HG03159 (cell line): ENCODE results near the gene PHACTR2.

Experiments used
- ATAC-seq: cut with Tn5 transposase; IDR thresholded peaks from one replicate; pipeline ENCODE4 v1.9.1; 2021; ENCODE audit warnings: mild to moderate bottlenecking, moderate library complexity; ENCODE audit not compliant: unreplicated experiment

Gene PHACTR2

DNA sequence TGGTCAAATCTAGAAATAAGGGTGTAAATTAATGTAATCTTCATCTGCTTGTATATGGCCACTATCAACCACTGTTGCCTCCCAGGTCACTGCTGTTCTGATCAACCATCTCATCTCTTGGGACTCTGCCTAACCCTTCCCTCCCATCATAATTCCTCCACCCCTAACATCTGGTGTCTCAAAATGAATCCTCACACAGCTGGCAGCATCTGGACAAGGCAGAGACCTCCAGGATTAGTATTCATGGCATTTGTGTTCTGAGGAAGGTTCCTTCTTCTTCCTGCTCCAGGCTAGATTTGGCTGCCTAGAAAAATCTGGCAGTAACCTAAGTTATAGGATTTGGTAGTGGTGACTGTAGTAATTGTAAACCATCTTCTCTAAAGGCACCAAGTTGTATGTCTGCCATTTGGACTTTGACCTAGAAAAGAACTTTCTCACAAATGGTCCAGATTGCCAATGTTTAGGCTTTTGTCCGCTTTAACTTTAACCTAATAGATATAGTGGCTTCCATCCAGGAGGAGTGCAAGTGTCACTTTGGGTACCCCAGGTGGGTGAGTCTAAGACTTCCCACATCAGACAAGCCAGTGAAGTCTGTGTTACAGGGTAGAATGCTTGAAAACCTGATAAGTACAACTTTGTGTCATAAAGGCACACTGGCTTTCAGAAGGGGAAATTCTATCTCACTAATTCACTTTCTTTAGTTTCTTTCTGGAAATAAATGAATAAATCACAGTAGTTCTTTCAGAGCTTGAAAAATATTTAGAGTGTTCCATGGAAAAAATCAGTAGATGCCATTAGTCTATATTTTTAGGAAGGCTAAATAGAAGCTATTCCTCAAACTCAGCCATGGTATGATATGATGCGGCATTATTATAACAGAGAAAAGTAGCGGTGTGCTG lies 3.0 kb upstream of the PHACTR2 start:
- ATAC-seq: no peak

DNA sequence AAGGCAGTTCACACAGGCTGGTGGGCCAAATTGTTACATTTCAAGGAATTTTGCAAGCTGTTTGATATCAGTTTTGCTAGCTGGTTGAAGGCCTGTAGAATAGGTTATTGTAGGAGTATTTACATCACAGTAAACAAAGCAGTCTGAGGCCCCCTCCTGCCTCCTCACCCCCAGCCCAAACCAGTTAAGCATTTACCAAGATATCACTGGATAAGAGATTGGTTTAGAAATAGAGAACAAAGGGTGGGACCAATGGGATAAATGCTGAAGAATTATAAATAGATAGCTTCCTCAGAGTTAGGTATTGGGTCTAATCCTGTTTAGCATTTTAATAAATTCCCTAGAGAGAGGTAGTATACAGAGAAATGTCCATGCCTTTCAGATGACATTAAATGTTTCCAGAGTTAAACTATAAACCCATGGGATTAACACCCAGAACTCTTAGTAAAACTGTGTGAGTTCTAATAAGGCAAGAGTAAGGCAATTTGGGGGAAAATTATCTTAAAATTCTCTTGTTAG lies 2.3 kb upstream of the PHACTR2 start:
- no peak for ATAC-seq

DNA sequence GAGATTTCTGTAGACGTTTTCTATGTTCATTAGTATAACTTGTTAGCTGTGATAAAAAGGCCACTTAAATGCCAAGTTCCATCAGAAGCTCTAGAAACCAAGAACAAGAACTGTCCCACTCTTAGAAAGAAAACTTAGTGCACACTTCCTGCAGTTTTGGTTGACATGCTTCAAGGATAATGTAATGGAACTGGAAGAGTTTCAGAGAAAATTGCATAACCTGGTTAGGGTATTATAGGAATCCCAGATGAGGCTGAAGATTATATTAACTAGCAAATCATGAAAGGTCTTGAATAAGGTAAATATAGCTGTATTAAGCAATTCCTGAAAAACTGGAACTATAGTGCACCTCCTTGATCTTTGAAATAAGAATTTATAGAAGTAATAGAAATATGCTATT lies 1.8 kb upstream of the PHACTR2 start:
- ATAC-seq: no peak

DNA sequence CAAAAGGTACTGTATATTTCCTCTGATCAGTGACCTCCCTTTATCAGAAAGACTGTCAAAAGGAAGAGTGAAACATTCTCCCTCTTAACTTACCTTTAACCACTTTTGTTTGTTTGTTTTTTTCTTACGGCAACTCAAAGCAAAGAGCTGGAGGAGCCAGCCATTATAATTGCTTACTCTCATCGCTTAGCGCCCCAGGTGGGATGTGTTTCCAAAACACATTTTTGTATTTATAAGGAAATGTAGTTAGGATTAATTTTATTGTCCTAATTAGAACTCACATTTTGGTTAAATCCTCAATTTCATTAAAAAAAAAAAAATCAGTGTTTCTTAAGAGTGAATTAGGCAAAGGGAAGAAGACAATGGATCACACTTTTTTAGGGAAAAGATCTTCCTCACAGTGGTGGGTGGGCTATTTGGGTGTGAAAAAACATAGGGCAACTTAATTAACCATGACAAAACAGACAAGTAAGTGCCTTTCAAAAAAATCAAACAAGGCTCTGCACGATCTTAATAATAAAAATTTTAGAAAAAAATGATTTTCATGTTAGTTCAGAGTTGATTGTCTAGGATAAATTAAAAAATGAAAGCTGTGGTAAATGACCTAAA lies 1.2 kb upstream of the PHACTR2 start:
- ATAC-seq: no peak

DNA sequence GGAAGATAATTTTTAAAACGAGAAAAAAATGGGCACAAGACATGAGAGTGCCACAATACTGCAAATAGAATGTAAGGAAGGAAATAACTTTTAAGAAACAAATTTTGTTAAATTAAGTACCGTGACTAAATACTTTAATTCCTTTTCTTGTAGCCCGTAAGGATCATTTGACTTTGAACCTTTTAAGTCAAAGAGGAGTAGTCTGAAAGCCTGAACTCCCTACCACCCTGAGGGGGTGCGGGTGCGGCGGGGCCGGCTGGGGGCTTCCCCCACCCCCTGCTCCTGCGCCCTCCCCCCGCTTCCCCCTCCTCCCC lies 231 bp upstream of the PHACTR2 start:
- no peak for ATAC-seq

DNA sequence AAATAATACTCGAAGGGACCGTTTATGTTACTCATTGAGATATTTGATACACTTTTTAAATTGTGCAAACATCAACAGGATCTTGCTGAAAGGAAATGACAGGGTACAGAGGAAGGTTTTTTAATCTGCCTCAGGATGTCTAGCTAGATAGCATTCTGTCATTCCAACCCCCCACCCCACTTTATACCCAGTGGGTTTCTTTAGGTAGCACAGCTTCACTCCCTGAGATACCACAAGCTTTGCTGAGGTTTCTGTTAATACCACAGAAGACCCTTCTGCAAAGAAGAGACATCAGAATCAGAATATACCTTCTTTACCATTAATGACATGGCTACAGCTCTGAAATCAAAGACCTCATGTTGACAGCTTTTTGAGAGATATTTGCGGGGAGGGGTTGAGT lies 1.3 kb downstream of the PHACTR2 start:
- ATAC-seq: no peak

DNA sequence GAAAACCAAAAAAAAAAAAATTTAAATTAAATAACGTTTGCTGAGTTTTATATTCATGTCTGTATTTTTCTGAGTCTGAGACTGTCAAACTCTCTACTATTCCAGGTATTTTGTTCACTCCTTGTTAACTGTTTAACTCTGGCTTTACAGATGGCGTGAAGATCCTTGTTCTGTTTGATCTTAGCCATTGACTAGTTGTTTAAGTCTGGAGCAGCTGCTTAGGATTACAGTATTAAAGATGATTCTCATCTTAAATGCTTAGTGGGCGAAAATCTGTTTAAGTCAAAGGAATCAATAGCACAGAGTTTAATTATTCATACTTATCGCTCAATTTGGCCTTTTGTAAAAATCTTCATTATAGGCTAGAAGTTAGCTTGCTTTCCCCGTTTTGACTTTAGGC lies 2.4 kb downstream of the PHACTR2 start:
- ATAC-seq: no peak

DNA sequence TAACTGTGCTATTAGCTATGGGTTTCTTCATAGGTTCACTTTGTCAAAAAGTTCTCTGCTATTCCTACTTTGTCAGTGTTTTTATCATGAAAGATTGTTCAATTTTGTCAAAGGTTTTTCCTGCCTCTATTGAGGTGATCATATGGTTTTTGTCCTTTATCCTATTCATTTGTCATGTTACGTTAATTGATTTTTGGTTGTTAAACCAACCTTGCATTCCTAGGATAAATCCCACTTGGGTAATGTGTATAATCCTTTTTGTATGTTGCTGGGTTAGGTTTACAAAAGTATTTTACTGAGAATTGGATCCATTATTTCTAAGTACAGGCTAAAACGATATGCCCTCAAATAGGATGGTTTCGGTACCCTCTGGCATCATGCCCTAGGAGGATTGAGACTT lies 5.0 kb downstream of the PHACTR2 start:
- ATAC-seq: no peak

DNA sequence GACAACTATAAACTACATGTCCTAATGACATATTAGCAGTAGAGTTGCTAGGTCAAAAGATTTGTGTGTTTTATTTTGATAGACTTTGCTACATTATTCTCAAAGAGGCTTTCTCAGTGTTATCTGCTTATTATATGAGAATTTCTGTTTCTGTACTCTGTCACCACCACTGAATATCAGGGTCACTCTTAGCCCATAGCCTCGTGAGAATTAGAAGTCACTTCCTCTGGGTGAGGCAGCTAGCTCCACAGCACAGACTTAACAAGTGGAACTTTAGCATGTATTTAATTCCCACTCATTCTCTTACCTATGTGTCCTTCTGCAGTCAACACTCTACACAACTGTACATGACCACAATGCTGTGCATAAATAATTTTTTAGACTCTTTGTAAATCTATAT lies 6.7 kb downstream of the PHACTR2 start:
- no peak for ATAC-seq

DNA sequence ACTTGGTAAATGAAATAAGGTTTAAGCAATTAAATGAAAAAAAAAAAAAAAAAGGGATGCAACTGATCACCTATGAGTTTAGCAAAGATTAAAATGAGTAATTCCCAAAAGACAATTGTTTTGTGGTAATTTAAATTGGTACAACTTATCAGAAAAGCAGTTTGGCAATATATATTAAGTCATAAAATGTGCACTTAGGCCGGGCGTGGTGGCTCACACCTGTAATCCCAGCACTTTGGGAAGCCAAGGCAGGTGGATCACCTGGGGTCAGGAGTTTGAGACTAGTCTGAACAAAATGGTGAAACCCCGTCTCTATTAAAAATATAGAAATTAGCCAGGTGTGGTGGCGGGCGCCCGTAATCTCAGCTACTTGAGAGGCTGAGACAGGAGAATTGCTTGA lies 7.9 kb downstream of the PHACTR2 start:
- no peak for ATAC-seq

DNA sequence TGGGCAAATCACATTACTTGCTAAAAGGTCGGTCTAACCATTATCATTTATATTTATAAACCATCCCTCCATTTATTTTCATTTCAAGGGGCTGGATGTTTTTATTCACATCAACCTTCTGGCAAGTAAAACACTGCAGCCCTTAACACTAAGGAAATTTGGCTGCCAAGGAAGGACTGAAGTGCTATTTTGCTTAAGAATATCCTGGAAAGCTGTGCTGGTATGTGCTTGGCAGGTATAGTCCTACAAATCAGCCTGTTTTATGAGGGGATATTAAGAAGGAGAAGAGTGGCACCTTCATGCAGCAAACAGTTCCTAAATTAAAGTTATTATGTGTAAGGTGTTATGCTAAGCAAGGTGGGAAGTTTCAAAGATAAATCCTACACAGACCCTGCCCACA lies 9.8 kb downstream of the PHACTR2 start:
- ATAC-seq: no peak

DNA sequence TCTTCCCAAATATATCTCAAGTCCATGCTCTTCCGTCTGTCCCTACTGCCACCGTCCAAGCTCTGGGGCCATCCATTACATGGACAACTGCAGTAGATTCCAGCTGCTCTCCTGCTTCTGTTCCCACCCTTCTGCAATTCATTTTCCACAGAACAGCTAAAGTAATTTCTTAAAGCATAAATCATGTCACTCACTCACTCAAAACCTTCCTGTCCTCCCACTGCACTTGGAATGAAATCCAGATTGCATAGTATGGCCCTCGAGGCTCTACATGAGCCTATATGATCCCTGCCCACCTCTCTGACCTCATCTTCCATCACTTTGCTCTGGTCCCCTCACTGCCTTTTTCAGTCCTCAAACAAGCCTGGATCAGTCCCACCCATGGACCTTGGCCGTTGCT lies 10.9 kb downstream of the PHACTR2 start:
- ATAC-seq: no peak

DNA sequence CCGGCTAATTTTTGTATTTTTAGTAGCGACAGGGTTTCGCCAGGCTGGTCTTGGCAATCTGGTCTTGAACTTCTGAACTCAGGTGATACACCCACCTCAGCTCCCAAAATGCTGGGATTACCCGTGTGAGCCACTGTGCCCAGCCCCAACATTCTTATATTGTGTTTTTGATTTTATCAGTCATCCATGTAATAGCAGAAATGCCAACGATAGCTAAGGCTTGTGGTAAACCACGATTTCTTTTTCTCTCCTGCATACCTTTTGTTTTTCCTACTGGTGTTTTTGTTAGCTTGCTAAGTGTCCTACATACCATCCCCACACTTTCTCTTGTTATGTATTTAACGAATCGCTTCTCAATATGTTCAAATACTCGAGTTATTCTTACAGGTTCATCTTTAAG lies 12.1 kb downstream of the PHACTR2 start:
- no peak for ATAC-seq

DNA sequence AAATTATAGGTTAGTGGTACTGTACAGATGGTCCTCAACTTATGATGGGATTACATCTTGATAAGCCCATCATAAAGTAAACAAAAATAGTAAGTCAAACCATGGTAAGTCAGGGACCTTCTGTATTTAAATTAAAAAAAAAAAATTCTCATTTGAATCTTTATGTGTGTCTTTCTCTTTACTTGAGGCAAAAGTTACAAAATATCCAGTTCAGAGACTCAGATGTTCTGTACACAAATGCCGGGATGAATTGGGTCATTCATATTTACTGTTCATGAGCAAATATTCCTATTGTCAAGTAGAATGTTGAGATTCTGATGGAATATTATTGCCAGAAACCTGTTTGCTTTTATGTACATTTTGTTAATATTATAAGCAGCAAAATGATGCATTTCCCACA lies 13.4 kb downstream of the PHACTR2 start:
- ATAC-seq: no peak

DNA sequence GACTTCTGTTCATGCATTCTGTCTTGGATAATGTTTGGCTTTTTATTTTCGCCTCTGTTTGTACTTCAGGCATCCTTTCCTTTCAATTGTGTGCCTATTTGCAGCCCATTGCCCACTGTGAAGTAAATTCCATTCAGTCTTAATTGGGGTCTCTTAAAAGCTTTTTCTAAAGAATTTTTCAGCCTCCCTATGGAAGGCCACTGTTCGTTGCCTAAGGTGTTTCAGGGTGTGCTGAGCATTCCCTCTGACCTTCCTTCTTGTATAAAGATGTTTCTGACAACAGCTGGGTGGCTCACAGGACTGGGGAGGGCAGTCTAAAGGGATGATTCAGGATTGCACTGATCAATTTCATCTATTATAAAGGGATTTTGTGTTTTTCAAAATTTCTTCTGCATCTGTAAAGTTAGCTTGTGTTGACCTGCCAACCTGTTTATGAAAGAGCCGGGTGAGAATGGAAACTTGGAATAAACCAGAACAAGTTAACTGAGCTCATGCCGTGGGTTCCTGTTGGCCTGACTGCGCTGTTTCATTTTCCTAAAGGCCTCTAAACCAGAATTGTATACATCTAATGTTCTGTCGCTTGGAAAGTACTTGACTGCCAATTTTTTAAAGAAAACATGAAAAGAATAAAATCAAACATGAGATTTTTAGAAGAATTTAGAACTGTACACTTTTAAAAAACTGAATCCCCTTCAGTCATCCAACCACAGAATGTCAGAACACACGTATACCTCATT lies 14.3 kb downstream of the PHACTR2 start:
- ATAC-seq: no peak

DNA sequence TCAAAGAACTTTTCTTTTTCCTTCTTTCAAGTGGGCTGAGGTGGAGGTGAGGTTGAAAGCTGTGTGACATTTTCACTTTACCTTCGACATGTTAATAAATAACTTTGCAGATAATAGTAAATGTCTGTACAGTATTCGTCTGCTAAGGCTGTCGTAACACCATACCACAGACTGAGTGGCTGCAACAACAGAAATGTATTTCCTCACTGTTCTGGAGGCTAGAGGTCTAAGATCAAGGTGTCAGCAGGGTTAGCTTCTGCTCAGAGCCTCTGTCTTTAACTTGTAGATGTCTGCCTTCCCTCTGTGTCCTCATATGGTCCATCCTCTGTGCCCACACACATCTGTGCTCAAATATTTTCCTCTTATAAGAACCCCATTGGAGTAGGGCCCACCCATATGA lies 14.9 kb downstream of the PHACTR2 start:
- no peak for ATAC-seq

DNA sequence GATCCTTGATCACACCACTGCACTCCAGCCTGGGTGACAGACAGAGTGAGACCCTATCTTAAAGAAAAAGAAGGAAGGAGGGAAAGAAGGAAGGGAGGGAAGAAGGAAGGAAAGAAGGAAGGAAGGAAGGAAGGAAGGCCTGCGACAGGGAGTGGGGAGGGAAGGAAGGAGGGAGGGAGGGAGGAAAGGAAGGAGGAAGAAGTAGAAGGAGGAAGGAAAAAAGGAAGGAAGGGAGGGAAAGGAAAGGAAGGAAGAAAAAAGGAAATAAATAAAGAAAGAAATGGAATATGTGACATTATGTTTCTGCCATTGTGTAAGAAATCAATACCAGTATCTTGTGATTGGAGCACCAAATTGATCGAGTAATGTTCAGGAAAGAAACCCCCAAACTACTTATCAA lies 16.2 kb downstream of the PHACTR2 start:
- ATAC-seq: no peak

DNA sequence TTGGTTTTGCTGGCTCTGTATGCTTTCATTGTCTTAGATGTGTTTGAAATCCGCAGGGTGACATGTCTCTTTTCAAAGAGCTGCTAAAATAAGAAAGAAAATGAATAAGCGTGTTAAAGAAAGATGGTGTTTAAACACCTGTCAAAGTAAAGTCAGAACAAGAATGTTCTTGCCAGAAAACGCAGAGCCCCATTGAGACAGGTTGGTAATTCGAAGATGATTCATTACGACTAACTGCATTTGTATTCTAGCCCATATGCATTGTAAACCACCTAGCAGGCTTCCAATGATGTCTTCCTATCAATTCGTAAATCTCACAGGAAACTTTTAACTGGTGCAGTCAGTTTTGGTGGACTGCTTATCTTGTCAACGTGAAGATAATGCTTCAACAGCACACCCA lies 16.8 kb downstream of the PHACTR2 start:
- ATAC-seq: no peak

DNA sequence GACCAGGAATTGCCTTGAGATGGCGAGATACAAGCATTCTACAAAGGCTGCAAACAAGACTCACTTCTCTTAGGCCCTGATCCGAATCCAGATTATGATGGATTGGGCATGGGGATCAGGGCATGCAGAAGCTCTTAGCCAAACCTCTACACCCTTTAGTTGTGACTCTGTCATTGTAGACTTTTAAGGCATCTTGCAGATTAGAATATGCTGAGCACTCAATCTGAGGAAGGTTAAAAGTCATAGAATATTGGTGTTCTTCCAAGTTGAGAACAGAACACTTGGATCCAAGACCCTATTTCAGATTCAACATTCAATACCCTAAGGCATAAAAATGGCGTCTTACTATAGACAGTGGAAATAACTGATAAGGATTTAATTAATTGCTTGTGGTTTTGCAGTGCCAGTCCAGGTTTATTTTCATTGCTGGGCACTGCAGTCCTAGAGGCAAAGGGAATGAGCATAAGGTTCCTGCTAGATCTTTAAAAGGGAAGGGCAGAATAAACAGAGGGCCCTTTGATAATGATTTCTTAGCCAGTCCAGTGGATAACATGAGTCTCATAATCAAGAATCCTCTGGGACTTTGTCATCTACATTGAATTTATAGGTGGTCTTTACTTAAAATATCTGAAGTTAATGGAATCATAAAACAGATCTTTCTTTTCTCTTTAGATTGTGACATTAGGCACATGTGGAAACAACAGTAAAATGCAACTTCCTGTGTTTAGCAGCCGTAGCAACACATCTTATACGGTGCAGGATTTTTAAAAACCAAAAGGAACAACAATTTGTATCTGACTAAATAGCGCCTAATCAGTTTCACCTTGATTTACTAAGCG lies 17.6 kb downstream of the PHACTR2 start:
- ATAC-seq: no peak

DNA sequence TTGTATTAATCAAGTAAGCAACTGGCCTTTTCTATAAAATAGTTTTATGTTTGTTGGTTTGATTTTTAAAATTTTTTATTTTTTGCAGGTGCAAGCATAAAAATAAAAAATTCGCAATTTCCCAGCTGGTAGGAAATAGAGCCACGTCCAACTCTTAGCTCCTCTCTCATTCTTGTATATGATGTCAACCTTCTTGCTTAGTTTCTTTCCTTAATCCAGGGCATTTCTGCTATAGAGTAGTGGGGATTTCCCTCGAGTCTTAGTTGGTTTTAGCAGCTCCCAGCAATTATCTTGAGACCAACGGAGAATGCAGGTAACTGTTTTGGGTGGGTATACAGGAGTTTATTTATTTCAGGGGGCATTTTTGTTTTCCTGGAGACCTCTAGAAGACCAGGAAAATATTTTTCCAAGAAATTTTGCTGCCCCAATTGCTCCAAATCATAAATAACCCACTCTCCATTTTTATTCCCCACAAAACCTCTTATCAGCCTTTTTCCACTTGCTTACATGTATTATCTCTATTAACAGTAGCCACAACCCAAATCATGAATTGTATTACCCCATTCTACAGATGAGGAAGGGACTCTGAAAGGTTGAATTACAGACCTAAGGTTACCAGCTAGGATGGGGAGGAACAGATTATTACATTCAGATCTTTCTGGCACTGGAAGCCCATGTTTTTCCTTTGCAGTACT lies 18.4 kb downstream of the PHACTR2 start:
- no peak for ATAC-seq

DNA sequence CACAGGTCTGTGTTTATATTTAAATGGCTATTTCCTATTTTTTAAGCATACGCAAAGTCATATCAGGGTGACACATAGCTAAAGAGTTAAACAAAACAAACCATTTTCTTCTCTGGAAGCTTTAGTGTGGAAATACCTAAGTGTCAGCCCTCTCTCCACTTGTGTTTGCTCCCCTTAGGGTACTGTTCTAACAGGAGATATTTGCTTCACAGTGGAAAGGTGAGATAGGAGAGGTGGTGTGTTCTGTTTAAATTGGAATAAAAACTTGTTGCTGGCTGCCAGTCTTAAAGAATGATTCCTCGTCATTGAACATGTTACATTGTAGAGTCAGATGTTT lies 18.9 kb downstream of the PHACTR2 start:
- ATAC-seq: no peak
